KG1 (cell line): Measurements from ENCODE around the gene ARL13B.
A peak's percentile ranks its signal among the peaks of the same experiment; 100 is the strongest.
"Not testable (repeated sequence)": the region's sequence is repeated elsewhere in the genome, so short reads cannot be mapped to it uniquely, and the experiment has no call there.

Experiments used
- DNase-seq: peaks from one replicate; lab custom pipeline; 2025; lab: John Stamatoyannopoulos, UW

ARL13B gene

GRCh38 chr3:94062513-94063404 lies 82.8 kb downstream of the ARL13B start, which contains the start of the genes DHFR2 and NSUN3:
Gene DHFR2 (minus strand): TSS chr3:94062916. CDS start chr3:94061511, 1,405 bp downstream.
Gene NSUN3 (plus strand): TSS chr3:94063061. CDS start chr3:94063127, 66 bp downstream.
- DNase-seq, result peak; percentile 88

- DNase-seq, result no peak
Measured at GRCh38 chr3:94063496-94064119, 83.7 kb downstream of the ARL13B start.

- DNase-seq, result no peak
Measured at GRCh38 chr3:94064243-94064860, 84.4 kb downstream of the ARL13B start.

- no peak for DNase-seq
Measured at GRCh38 chr3:94065122-94065521, 85.2 kb downstream of the ARL13B start.

- no peak for DNase-seq
Measured at GRCh38 chr3:94065819-94066480, 86.0 kb downstream of the ARL13B start.

- DNase-seq, result no peak
Measured at GRCh38 chr3:94066506-94067500, 86.8 kb downstream of the ARL13B start.

GRCh38 chr3:94069194-94069813 lies 89.3 kb downstream of the ARL13B start:
- DNase-seq, result no peak

- no peak for DNase-seq
Measured at GRCh38 chr3:94070341-94070911, 90.5 kb downstream of the ARL13B start.

GRCh38 chr3:94071713-94072284 lies 91.8 kb downstream of the ARL13B start:
- no peak for DNase-seq

GRCh38 chr3:94076055-94076454 lies 96.1 kb downstream of the ARL13B start:
- DNase-seq, result no peak

GRCh38 chr3:94080552-94080951 lies 100.6 kb downstream of the ARL13B start:
- not testable (repeated sequence) for DNase-seq

- DNase-seq, result no peak
Measured at GRCh38 chr3:94081884-94082283, 101.9 kb downstream of the ARL13B start.

GRCh38 chr3:94082391-94082937 lies 102.5 kb downstream of the ARL13B start:
- DNase-seq, result no peak

- no peak for DNase-seq
Measured at GRCh38 chr3:94083261-94083660, 103.3 kb downstream of the ARL13B start.

GRCh38 chr3:94089126-94089525 lies 109.2 kb downstream of the ARL13B start:
- DNase-seq, result no peak

GRCh38 chr3:94092086-94092485 lies 112.1 kb downstream of the ARL13B start:
- no peak for DNase-seq

GRCh38 chr3:94093151-94093550 lies 113.2 kb downstream of the ARL13B start:
- DNase-seq, result no peak

- no peak for DNase-seq
Measured at GRCh38 chr3:94095111-94095510, 115.2 kb downstream of the ARL13B start.

GRCh38 chr3:94098452-94098851 lies 118.5 kb downstream of the ARL13B start:
- DNase-seq, result no peak
